Body of pancreas (tissue), 4 donors: ENCODE results near the gene DMD. TPM values are rescaled to one million over a fixed set of nuclear protein-coding genes. Genes with fewer than 3 reads are reported as not detected.

Source experiments
- ATAC-seq: fragments of 150-250 bp; one replicate; pipeline ENCODE4 v1.9.1; 2016
- DNase-seq, 4 donors: peaks; one replicate each; pipeline ENCODE4 v3.0.0-alpha.2; 2019
- H3K27ac ChIP-seq, 4 donors: fragments of 200-600 bp; sonication (generic); 1 replicate in 3 of 4; 2 replicates in 1 of 4; pipeline versions ENCODE4 v1.5.1 to v1.6.1; 2016 to 2019; ENCODE audit warnings: mild to moderate bottlenecking in 1 of 4, mixed read lengths in 1 of 4, moderate library complexity in 1 of 4
- H3K27me3 ChIP-seq, 2 donors: fragments of 200-600 bp; sonication (generic); one replicate each; pipeline ENCODE4 v1.6.0; 2016; ENCODE audit warnings: mild to moderate bottlenecking in 1 of 2
- H3K36me3 ChIP-seq, 2 donors: fragments of 200-600 bp; sonication (generic); replicated peaks in 1 of 2; 2 replicates each; pipeline ENCODE4 v1.5.1; 2016; ENCODE audit warnings: low read depth in 2 of 2; ENCODE audit not compliant: insufficient read depth in 1 of 2
- H3K4me1 ChIP-seq: fragments of 200-600 bp; sonication (generic); one replicate; pipeline ENCODE4 v1.6.0; 2016
- H3K4me3 ChIP-seq, 2 donors: fragments of 200-600 bp; sonication (generic); 1 replicate in 1 of 2; 2 replicates in 1 of 2; pipeline ENCODE4 v1.5.1; 2016 to 2019
- H3K9me3 ChIP-seq, 3 donors: fragments of 200-600 bp; sonication (generic); 1 replicate in 2 of 3; 2 replicates in 1 of 3; pipeline ENCODE4 v1.5.1; 2016
- POLR2A ChIP-seq, 3 donors: fragments of 450-650 bp; IDR thresholded peaks; one replicate each; pipeline ENCODE4 v1.6.1; 2016; ENCODE audit warnings: antibody characterized with exemption in 3 of 3, mild to moderate bottlenecking in 2 of 3
- WGBS, 2 donors: methylation state at CpG; one replicate each; pipeline ENCODE4 v1.1.5; 2017; 5-methylcytosine and 5-hydroxymethylcytosine counted together
- intact Hi-C: fragments of 100-400 bp; cut with DNase I; formaldehyde crosslinking; loops from one replicate; pipeline ENCODE4 v1.15.1; 2023
- total RNA-seq, 2 donors: library from RNA; depleted of rRNA; stranded (reverse); fragments of >200 nt; gene quantifications; one replicate each; pipeline ENCODE4 v1.1.0, GENCODE V29; 2016
- TF ChIP-seq, protein P1 (sequence below), 7 experiments: fragments of 450-650 bp in 4 of 7; fragments of 200-600 bp in 3 of 7; sonication (generic) in 3 of 7; IDR thresholded peaks; one replicate each; pipeline ENCODE4 v1.5.1; 2016 to 2019; ENCODE audit warnings: antibody characterized with exemption in 7 of 7

Gene DMD
- total RNA-seq, 2 donors from 2014 or later = 28.5 to 38.6 TPM

DNA sequence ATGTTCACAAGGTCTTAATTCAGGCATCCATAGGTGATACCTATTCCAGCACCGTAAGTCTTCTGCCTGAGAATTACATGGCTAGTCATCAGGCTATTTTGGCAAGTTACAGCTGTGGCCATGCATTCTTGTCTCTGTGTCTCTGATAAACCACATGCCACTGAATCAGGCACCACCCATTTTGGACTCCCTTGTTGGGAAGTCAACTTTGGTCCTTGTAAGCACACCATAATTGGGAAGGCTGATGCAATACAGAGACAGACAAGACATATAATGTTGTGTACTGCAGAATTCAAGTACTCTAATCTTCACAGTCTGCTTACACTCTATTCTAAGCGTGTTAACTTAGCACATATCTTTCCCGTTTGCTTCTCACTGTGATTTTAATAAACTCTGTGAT, 1655.8 kb downstream of the DMD start:
- no peak for ATAC-seq
- 79 to 93% methylated on average over 3 of the region's 3 CpGs for WGBS, 2 donors
- H3K9me3 ChIP-seq = no peaks in the 10 kb centered on the region
- no peak for DNase-seq
- no peaks in the 10 kb centered on the region for H3K27me3 ChIP-seq
- no peaks in the 10 kb centered on the region for H3K4me1 ChIP-seq
- intact Hi-C loops = no loop called here
- no peak for TF ChIP-seq POLR2A (IDR thresholded peaks at IDR 0.05)
- TF ChIP-seq, protein P1, sequence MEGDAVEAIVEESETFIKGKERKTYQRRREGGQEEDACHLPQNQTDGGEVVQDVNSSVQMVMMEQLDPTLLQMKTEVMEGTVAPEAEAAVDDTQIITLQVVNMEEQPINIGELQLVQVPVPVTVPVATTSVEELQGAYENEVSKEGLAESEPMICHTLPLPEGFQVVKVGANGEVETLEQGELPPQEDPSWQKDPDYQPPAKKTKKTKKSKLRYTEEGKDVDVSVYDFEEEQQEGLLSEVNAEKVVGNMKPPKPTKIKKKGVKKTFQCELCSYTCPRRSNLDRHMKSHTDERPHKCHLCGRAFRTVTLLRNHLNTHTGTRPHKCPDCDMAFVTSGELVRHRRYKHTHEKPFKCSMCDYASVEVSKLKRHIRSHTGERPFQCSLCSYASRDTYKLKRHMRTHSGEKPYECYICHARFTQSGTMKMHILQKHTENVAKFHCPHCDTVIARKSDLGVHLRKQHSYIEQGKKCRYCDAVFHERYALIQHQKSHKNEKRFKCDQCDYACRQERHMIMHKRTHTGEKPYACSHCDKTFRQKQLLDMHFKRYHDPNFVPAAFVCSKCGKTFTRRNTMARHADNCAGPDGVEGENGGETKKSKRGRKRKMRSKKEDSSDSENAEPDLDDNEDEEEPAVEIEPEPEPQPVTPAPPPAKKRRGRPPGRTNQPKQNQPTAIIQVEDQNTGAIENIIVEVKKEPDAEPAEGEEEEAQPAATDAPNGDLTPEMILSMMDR (IDR thresholded peaks at IDR 0.05) = no peak
- no peak overlapping the region for H3K27ac ChIP-seq
- no peak overlapping the region for H3K4me3 ChIP-seq
- H3K36me3 ChIP-seq = no peaks in the 10 kb centered on the region

DNA sequence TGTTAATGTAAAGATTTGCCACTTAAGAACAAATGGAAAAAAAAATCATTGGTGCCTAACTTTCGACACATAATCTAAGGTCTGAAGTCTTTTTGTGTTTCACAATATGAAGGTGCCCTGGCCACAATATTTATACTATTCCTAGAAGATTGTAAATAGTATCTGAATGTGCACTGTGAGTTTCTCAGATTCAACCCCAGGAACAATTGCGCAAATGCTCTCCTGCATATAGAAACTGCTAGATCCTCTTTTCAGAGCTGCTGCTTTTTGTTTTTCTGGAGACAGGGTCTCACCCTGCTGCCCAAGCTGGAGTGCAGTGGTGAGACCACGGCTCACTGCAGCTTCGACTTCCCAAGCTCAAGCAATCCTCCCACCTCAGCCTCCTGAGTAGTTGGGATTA, 1659.4 kb downstream of the DMD start:
- Histone ChIP-seq H3K4me3 (no peak overlapping the region), H3K27me3 (no peaks in the 10 kb centered on the region), H3K36me3 (no peaks in the 10 kb centered on the region), H3K4me1 (no peaks in the 10 kb centered on the region), H3K27ac (no peak overlapping the region), H3K9me3 (no peaks in the 10 kb centered on the region)
- DNase-seq (no peak), ATAC-seq (no peak)
- intact Hi-C loops = no loop called here
- WGBS, 2 donors = 86 to 90% methylated on average over 3 to 4 of the region's 4 CpGs
- TF ChIP-seq, protein P1 (IDR thresholded peaks at IDR 0.05) = no peak
- TF ChIP-seq POLR2A (IDR thresholded peaks at IDR 0.05) = no peak

DNA sequence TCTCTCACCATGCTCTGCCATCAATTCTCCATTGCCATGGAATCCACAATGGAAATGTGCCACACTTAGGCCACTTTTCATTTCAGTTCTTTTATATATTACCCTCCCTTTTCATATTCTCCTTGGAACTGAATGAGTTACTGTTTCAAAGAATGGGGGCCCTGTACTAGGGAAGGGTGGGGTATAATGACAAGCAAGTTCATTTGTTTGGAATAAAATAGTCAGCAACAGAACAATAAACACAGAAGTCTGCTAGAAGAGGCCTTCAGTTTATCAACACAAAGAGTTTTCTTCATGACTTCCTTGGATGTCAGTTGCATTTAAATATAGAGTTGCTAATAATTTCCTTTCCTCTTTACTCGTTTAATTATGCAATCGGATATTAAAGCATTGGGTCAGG, 1661.2 kb downstream of the DMD start:
- Histone ChIP-seq H3K9me3 (no peaks in the 10 kb centered on the region), H3K4me1 (no peaks in the 10 kb centered on the region), H3K27ac (no peak overlapping the region), H3K27me3 (no peaks in the 10 kb centered on the region), H3K4me3 (no peak overlapping the region), H3K36me3 (no peaks in the 10 kb centered on the region)
- 65 to 76% methylated on average over 2 of the region's 2 CpGs for WGBS, 2 donors
- ATAC-seq (no peak), DNase-seq (no peak)
- intact Hi-C loops = no loop called here
- TF ChIP-seq, protein P1 (IDR thresholded peaks at IDR 0.05) = no peak
- no peak for TF ChIP-seq POLR2A (IDR thresholded peaks at IDR 0.05)

DNA sequence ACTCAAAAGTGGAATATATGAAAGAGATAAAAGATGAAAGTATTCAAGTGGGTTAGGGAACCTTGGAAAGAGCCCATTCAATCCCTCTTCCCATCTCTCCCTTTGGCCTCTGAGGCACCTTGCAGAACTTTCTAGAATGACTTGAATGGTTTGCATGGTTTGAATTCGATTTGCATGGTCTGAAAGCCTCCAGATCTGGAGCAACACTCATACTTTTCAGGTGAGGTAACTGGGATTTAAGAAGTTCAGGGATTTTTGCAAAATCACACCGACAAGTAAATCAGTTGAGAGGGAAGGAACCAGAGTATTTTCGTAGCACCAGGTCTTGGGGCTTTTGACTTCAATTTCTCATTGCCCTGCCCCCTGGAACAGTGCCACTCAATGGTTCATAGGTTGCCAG, 1663.5 kb downstream of the DMD start:
- no peak overlapping the region for H3K27ac ChIP-seq
- WGBS, 2 donors = 83 to 88% methylated on average over 3 of the region's 3 CpGs
- H3K27me3 ChIP-seq = no peaks in the 10 kb centered on the region
- H3K4me1 ChIP-seq = no peaks in the 10 kb centered on the region
- ATAC-seq = no peak
- no peak for DNase-seq
- TF ChIP-seq POLR2A (IDR thresholded peaks at IDR 0.05) = no peak
- TF ChIP-seq, protein P1 (IDR thresholded peaks at IDR 0.05) = no peak
- H3K4me3 ChIP-seq = no peak overlapping the region
- intact Hi-C loops = no loop called here
- no peaks in the 10 kb centered on the region for H3K36me3 ChIP-seq
- H3K9me3 ChIP-seq = no peaks in the 10 kb centered on the region

DNA sequence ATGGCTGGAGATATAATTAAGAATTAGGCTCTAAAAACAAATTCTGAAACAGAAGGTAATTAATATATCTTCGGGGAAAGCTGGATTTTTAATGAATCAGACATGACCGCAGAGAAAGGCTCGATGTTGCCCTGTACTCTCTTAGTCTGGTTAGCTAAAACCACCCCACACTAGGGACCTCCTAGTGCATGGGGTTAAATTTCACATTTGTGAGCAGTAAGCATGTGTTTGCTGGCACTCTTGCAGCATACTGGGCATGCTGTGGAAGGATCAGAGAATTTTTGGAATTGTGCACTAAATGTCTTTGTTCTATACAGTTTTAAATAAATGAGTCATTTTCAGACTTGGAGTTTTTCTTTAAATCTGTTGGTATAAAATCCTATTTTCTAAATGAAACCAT, 1663.9 kb downstream of the DMD start:
- H3K27ac ChIP-seq = no peak overlapping the region
- DNase-seq (no peak), ATAC-seq (no peak)
- no peaks in the 10 kb centered on the region for H3K36me3 ChIP-seq
- TF ChIP-seq POLR2A (IDR thresholded peaks at IDR 0.05) = no peak
- TF ChIP-seq, protein P1 (IDR thresholded peaks at IDR 0.05) = no peak
- WGBS, 2 donors = 78 to 81% methylated on average over 3 of the region's 3 CpGs
- intact Hi-C loops = no loop called here
- no peaks in the 10 kb centered on the region for H3K4me1 ChIP-seq
- H3K9me3 ChIP-seq = no peaks in the 10 kb centered on the region
- no peak overlapping the region for H3K4me3 ChIP-seq
- no peaks in the 10 kb centered on the region for H3K27me3 ChIP-seq
